GM18951 (cell line): Measurements from ENCODE around the gene CDC25A.

Experiments
- POLR2A ChIP-seq: IDR thresholded peaks from 4 replicates; pipeline ENCODE4 v1.6.1; 2011; ENCODE audit warnings: mild to moderate bottlenecking; ENCODE audit not compliant: insufficient read length, insufficient read depth; ENCODE audit errors: extremely low read depth
- in situ Hi-C: fragments of 300-500 bp; cut with MboI; formaldehyde crosslinking; loops from one replicate; pipeline ENCODE4 v1.12.0; 2022; ENCODE audit warnings: low sequenced_read_pairs, mixed read lengths, inconsistent platforms; ENCODE audit not compliant: unreplicated experiment

CDC25A gene

DNA sequence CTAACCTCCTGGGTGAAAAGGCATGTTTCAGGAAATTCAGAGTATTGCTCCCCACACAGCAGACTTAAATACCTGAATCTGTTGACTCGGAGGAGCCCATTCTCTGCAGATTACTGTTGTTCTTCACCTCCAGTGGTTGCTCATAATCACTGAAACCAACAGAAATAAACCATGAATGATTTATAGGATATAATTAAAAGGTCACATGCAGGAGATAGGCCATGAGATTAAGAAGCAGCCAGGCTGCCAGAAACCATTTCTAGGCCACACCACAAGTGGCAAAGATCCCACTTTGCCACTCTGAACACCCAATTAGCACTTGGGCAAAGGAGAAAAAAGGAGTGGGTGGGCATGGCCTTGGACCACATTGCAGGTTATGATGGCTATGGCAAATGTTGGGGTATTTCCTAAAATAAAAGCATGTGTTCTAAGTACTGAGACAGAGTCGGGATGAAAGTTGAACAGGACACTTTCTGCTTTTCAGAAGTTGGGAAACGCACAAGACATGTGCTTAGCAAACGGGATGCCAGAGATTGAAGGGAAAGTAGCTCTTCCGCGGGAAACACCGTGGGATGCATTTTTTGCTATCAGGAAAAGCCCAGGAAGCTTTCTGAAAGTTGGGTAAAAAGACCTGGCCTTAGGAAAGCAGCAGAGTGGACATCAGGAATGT is 1.5 kb downstream of the CDC25A start:
- no peak for TF ChIP-seq POLR2A
- in situ Hi-C loops, result no loop called here

DNA sequence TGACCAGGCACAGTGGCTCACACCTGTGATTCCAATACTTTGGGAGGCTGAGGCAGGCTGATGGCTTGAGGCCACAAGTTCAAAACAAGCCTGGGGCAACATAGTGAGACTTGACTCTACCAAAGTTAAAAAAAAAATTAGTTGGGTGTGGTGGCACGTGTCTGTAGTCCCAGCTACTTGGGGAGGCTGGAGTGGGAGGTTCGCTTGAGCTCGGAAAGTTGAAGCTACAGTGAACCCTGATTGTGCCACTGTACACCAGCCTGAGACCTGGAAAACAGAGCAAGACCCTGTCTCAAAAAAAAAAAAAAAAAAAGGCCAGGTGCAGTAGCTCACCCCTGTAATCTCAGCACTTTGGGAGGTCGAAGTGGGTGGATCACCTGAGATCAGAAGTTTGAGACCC is 3.1 kb downstream of the CDC25A start:
- TF ChIP-seq POLR2A, result no peak
- in situ Hi-C loops, result no loop called here

DNA sequence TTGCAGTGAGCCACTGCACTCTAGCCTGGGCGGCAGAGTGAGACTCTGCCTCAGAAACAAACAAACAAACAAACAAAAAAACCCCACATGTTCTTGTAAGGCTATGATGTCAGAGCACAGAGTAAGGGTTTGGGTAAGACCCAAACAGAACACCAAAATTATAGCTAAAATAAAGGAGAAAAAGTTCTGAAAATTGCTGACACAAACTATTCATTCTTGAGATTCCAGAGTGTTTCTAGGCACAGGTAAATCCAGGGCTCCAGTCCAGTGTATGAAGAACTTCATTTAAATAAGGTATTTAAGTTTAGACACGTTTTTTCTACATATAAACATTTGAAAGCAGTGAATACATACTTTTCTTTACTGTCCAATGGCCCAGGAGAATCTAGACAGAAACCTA is 3.9 kb downstream of the CDC25A start:
- in situ Hi-C loops, result no loop called here
- no peak for TF ChIP-seq POLR2A

DNA sequence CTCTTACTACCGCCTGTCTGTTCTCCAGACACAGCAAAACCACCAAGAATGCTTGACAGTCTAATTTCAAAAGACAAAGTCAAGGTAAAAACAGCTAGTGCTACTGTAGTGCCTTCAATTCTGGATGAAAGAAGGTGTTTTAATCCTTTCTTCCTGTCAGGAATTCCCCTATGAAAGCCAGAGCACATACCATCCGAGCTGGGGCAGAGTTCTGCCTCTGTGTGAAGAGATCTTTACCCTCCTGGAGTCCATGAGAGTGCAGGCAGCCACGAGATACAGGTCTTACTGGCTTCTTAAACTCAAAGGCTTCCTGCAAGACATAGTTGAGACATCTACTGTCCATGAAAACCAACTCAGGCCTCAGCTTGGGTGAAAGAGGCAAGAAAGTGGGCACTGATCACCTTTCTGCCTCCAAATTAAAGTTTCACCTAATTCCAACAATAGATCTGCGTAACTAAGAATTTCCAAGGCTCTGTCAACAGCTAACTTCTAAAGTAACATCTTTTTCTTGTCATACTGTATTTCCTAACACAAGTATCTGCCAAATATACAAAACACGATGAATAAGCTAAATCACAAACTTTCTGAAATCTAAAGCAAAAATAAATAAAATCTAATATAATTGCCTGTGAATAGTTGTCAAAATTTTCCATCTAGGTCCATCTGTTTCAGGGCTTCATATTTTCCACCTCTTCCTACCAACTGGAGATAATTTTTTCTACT is 7.5 kb downstream of the CDC25A start:
- TF ChIP-seq POLR2A, result no peak
- in situ Hi-C loops, result no loop called here

DNA sequence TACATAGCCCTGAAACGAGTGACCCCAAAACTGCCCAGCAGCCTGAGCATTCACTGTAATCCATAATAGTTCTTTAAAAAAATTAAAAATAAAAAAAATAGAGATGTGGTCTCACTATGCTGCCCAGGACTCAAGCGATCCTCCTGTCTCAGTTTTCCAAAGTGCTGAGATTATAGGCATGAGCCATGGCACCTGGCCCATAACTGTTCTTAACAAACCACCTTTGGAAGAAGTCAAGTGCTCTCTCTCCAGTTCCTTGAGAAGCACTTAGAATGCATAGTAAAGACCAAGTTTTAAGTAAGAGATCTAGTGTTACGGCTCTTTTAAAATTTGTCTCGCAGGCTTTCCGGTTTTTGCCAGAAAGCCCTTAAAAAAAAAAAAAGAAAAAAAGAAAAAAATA is 8.2 kb downstream of the CDC25A start:
- TF ChIP-seq POLR2A, result no peak
- in situ Hi-C loops, result no loop called here

DNA sequence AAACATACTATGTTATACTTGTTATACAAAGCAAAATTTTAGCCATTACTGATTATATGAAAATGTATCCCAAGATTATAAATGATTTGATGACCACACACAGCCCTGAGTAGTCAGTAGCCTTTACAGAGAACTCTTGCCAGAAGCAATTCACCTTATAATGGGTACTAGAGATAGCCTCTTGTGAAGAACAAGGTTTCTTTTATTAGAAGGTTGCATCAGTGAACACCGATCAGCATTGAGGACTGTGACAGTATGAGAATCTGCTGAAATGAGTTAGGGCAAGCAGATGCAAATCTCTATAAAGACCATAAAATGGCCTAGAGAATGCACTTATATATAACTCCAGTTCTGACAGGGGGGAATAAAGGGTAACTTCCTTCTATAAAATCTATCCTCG is 10.1 kb downstream of the CDC25A start:
- in situ Hi-C loops, result no loop called here
- TF ChIP-seq POLR2A, result no peak

DNA sequence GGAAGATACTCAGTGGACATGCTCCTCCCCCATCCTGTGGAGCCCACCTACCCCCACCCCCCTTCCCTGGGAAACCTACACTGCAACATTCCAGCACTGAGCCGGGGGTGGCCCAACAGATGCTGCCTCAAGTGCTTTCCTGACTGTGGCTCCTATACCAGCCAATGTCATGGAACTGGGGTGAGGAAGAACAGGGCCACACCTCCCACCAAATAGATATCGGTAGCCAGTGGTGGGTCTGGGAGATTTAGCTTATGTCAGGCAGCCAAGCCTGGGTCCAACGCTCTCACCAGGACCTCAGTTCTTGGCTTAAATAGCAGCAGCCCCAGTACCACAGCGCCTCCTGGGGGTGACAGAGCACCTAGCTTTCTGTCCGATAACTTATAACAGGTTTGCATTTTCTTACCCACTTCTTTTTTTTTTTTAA is 30.3 kb downstream of the CDC25A start:
- in situ Hi-C loops, result loop anchor here (10.0 kb wide), 3 partner anchors 163 to 633 kb away; no protein-coding TSS in a partner anchor
- no peak for TF ChIP-seq POLR2A

DNA sequence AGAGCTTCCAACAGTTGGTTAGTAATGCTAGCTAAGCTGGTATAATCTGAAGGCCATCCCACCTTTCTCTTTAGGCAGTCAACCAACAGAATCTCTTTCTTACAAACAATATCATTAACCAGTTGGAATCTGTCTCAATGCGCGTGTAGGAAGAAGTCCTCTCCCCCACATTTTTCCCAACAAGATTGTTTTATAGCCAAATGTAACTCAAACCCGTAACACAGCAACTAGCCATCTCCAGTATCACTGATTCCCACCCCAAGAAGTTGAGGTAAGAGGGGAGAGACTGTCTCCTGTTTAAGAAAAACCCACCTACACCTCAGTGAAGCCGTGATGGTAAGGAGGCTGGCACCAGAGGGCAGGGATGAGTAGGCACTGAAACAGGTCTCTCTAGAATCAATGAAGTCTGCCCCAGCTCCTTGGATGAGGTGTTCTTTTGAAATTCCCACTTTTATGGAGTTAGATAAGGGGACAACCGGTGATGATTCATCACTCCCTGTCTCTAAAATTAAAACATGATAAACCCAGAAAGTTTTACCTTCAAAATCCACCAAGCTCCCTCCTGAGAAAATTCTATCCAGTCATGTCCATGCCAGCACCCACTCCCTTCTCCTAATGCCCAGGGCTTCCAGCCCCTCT is 30.9 kb downstream of the CDC25A start:
- no peak for TF ChIP-seq POLR2A
- in situ Hi-C loops, result loop anchor here (10.0 kb wide), 3 partner anchors 163 to 633 kb away; no protein-coding TSS in a partner anchor

DNA sequence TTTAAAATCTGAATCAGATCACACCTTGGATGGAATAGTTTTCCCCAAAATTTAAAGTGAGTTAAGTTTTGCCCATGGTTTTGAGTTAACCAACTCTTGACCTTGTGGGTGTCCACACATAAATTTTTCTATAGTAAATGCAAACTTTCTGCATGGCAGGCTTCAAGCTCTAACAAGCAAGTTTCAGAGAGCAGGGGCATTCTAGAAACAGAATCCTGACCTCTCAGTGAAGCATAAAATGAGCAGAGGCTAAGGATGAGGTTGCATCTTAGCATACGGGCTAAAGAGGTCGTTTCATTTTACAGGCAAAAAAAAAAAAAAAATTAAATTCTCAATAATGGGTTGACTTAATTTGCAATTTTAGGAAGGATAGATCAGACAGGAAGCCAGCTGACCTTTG is 32.1 kb downstream of the CDC25A start:
- TF ChIP-seq POLR2A, result no peak
- in situ Hi-C loops, result loop anchor here (10.0 kb wide), 3 partner anchors 161 to 631 kb away; no protein-coding TSS in a partner anchor

DNA sequence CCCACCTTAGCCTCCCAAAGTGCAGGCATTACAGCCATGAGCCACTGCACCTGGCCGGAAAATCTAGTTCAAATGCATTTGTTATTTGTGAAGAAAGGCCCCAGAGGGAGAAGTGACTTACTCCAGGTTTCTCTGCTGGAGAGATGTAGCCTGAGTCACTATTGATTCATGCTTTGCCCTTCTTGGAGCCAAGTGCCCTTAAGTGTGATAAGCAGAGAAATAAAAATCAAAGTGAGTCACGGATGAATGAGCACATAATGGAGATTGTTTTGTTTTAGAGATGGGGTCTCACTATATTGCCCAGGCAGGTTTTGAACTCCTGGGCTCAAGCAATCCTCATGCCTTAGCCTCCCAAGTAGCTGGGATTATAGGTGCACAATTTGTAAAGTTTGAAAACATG is 33.1 kb downstream of the CDC25A start:
- in situ Hi-C loops, result loop anchor here (10.0 kb wide), 3 partner anchors 160 to 630 kb away; no protein-coding TSS in a partner anchor
- no peak for TF ChIP-seq POLR2A

DNA sequence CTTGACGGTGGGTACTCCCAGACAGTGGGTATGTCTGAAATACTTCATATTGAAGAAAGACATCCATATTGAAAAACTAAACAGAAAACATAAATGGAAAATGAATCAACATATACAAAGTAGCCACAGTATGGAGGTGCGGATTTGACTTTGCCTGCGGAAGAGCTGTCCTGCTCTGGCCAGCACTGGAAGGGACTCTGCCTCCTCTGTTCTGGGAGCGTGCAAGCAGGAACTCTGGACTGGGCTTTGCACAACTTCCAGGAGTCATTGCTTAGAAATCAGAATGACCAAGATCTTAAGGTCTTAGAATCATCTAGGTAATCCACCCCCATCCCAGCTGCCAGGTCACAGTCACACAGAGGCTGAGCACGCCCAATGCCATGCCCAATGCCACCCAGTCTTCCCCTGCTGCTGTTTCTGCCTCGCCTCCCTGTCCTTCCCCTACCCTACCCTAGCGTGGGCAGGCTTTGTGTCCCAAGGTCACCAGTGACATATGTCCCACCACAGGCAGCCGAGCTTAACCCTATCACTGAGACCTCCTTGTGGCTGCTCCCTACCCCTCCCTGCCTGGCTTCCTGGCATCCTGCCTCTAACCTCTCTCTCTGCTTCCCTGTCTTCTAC is 36.3 kb downstream of the CDC25A start:
- no peak for TF ChIP-seq POLR2A
- in situ Hi-C loops, result loop anchor here (10.0 kb wide), 3 partner anchors 157 to 627 kb away; no protein-coding TSS in a partner anchor

DNA sequence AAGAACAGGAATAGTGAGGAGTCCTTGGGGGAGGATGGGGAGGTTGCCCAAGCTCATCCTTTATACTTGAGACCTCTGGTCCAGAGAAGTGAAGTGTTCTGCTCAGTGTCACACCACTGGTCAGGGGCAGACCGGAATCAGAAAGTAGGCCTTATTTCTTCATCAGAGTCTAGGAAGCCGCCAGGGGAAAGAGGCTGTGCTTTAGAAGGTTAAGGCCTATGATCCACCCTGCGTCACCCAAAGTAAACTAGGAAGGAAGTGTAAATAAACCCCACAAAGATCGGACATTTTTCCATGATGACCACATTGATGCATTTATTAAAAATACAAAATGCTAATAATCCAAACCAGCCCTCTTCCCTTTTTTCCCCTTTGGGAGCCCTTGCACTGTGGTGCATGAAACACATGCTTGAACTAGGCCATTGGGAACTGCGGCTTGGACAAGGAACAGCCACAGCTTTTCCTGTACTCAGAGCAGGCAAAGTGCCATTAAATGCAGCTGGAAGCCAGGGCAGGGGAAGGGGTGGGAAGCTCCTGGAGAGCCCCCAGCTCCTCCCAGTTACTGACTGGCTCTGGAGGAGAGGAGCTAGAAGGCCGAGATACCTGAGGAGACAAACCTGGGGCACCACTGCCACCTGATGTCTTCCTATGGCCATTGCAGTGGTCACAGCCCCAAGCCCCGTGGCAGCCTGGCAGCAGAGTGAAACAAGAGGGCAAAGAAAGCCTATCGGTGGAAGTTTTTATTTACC is 37.0 kb downstream of the CDC25A start:
- TF ChIP-seq POLR2A, result no peak
- in situ Hi-C loops, result loop anchor here (10.0 kb wide), 3 partner anchors 156 to 626 kb away; no protein-coding TSS in a partner anchor
